Bronchial epithelial cell (primary cell): ENCODE measurements around the gene NOL4L. TPM values are rescaled to one million over a fixed set of nuclear protein-coding genes. Genes with fewer than 3 reads are reported as not detected.
"Not testable (repeated sequence)": the region's sequence is repeated elsewhere in the genome, so short reads cannot be mapped to it uniquely, and the experiment has no call there.

Source experiments
- DNase-seq: peaks from one replicate; pipeline ENCODE4 v3.0.0-alpha.2; 2010; ENCODE audit warnings: low read depth
- FAIRE-seq: peaks from 2 replicates; lab custom pipeline; 2011; peaks lifted over from hg19 to GRCh38; lab: Jason Lieb, UNC
- H3K27me3 ChIP-seq: 2 replicates; pipeline ENCODE4 v1.5.1; 2011; ENCODE audit warnings: low read length; ENCODE audit not compliant: control insufficient read depth, insufficient read depth
- H3K36me3 ChIP-seq: 2 replicates; pipeline ENCODE4 v1.5.1; 2011; ENCODE audit warnings: low read length; ENCODE audit not compliant: control insufficient read depth, insufficient read depth
- H3K4me3 ChIP-seq: 2 replicates; pipeline ENCODE4 v1.5.1; 2011; ENCODE audit warnings: mild to moderate bottlenecking, low read depth, low read length, control low read depth
- CTCF ChIP-seq: IDR thresholded peaks from 2 replicates; pipeline ENCODE4 v1.5.1; 2011; ENCODE audit warnings: mild to moderate bottlenecking, moderate library complexity, low read length, control low read depth, inconsistent platforms; ENCODE audit not compliant: insufficient read depth, severe bottlenecking
- total RNA-seq: library from RNA; depleted of rRNA; stranded (reverse); fragments of >200 nt; gene quantifications from 2 replicates; pipeline ENCODE4 v1.2.1, GENCODE V29; 2014

Gene NOL4L
- total RNA-seq, 1 donor from 2014 or later = 1.8 TPM

- H3K4me3 ChIP-seq = no peak overlapping the region
- no peaks in the 10 kb centered on the region for H3K36me3 ChIP-seq
- TF ChIP-seq CTCF = no peak
- DNase-seq (no peak), FAIRE-seq (no peak)
- no peaks in the 10 kb centered on the region for H3K27me3 ChIP-seq
Observed at GRCh38 chr20:32596681-32597252, 11.6 kb upstream of the NOL4L start.

- TF ChIP-seq CTCF = no peak
- Histone ChIP-seq H3K4me3 (no peak overlapping the region), H3K36me3 (no peaks in the 10 kb centered on the region), H3K27me3 (no peaks in the 10 kb centered on the region)
- no peak for FAIRE-seq
- DNase-seq = no peak
Observed at GRCh38 chr20:32595143-32595542, 10.0 kb upstream of the NOL4L start.

- not testable (repeated sequence) for H3K36me3 ChIP-seq, FAIRE-seq, H3K27me3 ChIP-seq, DNase-seq, H3K4me3 ChIP-seq
Observed at GRCh38 chr20:32594669-32595068, 9.5 kb upstream of the NOL4L start.

GRCh38 chr20:32594204-32594603, 9.1 kb upstream of the NOL4L start:
- Histone ChIP-seq H3K4me3 (no peak overlapping the region), H3K27me3 (no peaks in the 10 kb centered on the region), H3K36me3 (no peaks in the 10 kb centered on the region)
- DNase-seq (no peak), FAIRE-seq (no peak)
- TF ChIP-seq CTCF = no peak

GRCh38 chr20:32592616-32593015, 7.5 kb upstream of the NOL4L start:
- not testable (repeated sequence) for DNase-seq, H3K27me3 ChIP-seq, H3K4me3 ChIP-seq, FAIRE-seq, H3K36me3 ChIP-seq

- TF ChIP-seq CTCF = no peak
- H3K4me3 ChIP-seq = no peak overlapping the region
- DNase-seq (no peak), FAIRE-seq (no peak)
- no peaks in the 10 kb centered on the region for H3K27me3 ChIP-seq
- no peaks in the 10 kb centered on the region for H3K36me3 ChIP-seq
Observed at GRCh38 chr20:32592022-32592421, 6.9 kb upstream of the NOL4L start.

- Histone ChIP-seq H3K4me3 (no peak overlapping the region), H3K27me3 (peaks cover 4% of the 10 kb centered on the region), H3K36me3 (no peaks in the 10 kb centered on the region)
- TF ChIP-seq CTCF = no peak
- DNase-seq = no peak
- FAIRE-seq = no peak
Observed at GRCh38 chr20:32589769-32590168, 4.6 kb upstream of the NOL4L start.
